ENCODE results near the gene ZNF394. TPM values are rescaled to one million over a fixed set of nuclear protein-coding genes. Genes with fewer than 3 reads are reported as not detected.

Gene ZNF394
- total RNA-seq, 1 donor from 2014 or later = 16.8 TPM

DNA sequence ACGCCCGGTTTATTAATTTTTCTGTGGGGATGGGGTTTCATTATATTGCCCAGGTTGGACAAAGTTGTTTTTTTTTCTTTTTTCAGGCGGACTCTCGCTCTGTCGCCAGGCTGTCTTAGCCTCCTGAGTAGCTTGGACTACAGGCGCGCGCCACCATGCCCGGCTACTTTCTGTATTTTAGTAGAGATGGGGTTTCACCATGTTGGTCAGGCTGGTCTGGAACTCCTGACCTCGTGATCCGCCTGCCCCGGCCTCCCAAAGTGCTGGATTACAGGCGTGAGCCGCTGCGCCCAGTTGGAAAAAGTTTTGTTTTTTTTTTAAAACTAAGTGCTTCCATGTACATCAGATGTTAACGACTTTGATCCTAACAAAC is 542 bp upstream of the ZNF394 start:
- peak overlapping the region; percentile 64 for H2AFZ ChIP-seq (replicated peaks)
- Mint-ChIP-seq H3K27me3 (ENCODE audit: insufficient read depth, low read depth) (peaks cover 4% of the 10 kb centered on the region), H3K4me3 (peak overlapping the region; percentile 100), H3K4me1 (peaks cover 28% of the 10 kb centered on the region), H3K9me3 (no peaks in the 10 kb centered on the region), H3K27ac (peak overlapping the region; percentile 72), H3K36me3 (peaks cover 18% of the 10 kb centered on the region)
- DNase-seq (ENCODE audit: low spot score) = no peak
- H4K20me1 ChIP-seq (ENCODE audit: low read depth) = peaks cover 20% of the 10 kb centered on the region
- H3K27me3 ChIP-seq = no peaks in the 10 kb centered on the region
- H3K9me3 ChIP-seq (ENCODE audit: low read depth) = no peaks in the 10 kb centered on the region
- H3F3A ChIP-seq (ENCODE audit: low read depth) = peaks cover 23% of the 10 kb centered on the region
- peak overlapping the region; percentile 51 for H3K9ac ChIP-seq
- peaks cover 56% of the 10 kb centered on the region for H3K79me2 ChIP-seq (ENCODE audit: low read depth)
- H3K4me2 ChIP-seq = peak overlapping the region; percentile 80
- peaks cover 13% of the 10 kb centered on the region for H3K4me1 ChIP-seq
- peak overlapping the region; percentile 84 for H3K4me3 ChIP-seq
- TF ChIP-seq, protein P1, sequence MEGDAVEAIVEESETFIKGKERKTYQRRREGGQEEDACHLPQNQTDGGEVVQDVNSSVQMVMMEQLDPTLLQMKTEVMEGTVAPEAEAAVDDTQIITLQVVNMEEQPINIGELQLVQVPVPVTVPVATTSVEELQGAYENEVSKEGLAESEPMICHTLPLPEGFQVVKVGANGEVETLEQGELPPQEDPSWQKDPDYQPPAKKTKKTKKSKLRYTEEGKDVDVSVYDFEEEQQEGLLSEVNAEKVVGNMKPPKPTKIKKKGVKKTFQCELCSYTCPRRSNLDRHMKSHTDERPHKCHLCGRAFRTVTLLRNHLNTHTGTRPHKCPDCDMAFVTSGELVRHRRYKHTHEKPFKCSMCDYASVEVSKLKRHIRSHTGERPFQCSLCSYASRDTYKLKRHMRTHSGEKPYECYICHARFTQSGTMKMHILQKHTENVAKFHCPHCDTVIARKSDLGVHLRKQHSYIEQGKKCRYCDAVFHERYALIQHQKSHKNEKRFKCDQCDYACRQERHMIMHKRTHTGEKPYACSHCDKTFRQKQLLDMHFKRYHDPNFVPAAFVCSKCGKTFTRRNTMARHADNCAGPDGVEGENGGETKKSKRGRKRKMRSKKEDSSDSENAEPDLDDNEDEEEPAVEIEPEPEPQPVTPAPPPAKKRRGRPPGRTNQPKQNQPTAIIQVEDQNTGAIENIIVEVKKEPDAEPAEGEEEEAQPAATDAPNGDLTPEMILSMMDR (IDR thresholded peaks at IDR 0.05) = no peak
- TF ChIP-seq EZH2 (IDR thresholded peaks at IDR 0.05) (no peak), EZH2phosphoT487 (IDR thresholded peaks at IDR 0.05) (no peak)
- H3K27ac ChIP-seq = no peak overlapping the region
- H3K36me3 ChIP-seq = no peaks in the 10 kb centered on the region

DNA sequence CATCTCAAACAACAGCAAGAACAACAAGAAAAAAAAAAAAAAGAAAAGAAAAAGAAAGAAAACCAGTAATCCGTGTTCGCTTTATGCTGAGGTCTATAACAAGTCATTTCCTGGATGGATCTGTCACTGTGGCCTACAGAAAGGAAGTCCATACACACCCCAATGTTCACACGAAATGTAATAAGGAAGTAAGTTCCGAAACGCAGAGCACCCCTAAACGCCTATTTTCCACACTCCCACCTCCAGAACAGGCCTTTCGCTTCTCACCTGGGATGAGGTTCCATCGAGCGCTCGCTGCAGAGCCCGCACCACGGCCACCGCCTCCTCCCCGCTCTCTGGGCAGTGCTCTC is 735 bp downstream of the ZNF394 start:
- H3K4me1 Mint-ChIP-seq = peaks cover 25% of the 10 kb centered on the region
- Histone ChIP-seq H3K4me1 (peaks cover 12% of the 10 kb centered on the region), H2AFZ (replicated peaks) (no peak overlapping the region)

DNA sequence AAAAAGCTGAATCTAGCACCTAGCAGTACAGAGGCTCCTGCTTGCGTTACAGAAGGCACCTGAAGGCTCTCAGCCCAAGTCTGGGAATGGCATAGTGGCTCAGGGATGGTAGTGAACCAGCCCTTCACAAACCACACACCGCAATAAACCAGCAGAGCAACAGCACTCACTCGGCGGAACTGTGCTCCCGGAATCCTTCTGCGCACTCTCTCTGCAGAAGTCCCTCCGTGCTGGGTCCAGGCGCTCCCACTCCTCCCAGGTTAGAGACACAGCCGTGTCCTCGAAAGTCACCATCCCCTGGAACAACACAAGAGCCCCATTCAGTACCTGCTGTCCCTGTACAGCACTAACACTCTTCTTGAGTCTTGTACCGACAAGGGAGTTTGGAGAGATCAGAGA is 1.5 kb downstream of the ZNF394 start:
- peaks cover 55% of the 10 kb centered on the region for H3K79me2 ChIP-seq (ENCODE audit: low read depth)
- Mint-ChIP-seq H3K27me3 (ENCODE audit: insufficient read depth, low read depth) (peaks cover under 1% of the 10 kb centered on the region), H3K27ac (peak overlapping the region; percentile 36), H3K36me3 (peaks cover 28% of the 10 kb centered on the region), H3K4me1 (peaks cover 25% of the 10 kb centered on the region), H3K9me3 (peaks cover 12% of the 10 kb centered on the region), H3K4me3 (peak overlapping the region; percentile 100)
- H3F3A ChIP-seq (ENCODE audit: low read depth) = peaks cover 18% of the 10 kb centered on the region
- H3K27me3 ChIP-seq = no peaks in the 10 kb centered on the region
- DNase-seq (ENCODE audit: low spot score) = no peak
- H3K9ac ChIP-seq = peak overlapping the region; percentile 52
- H3K4me1 ChIP-seq = peaks cover 12% of the 10 kb centered on the region
- H3K4me3 ChIP-seq = peak overlapping the region; percentile 84
- H3K27ac ChIP-seq = no peak overlapping the region
- no peaks in the 10 kb centered on the region for H3K9me3 ChIP-seq (ENCODE audit: low read depth)
- H2AFZ ChIP-seq (replicated peaks) = no peak overlapping the region
- H4K20me1 ChIP-seq (ENCODE audit: low read depth) = peaks cover 20% of the 10 kb centered on the region
- TF ChIP-seq EZH2 (IDR thresholded peaks at IDR 0.05) = no peak
- H3K36me3 ChIP-seq = peaks cover 7% of the 10 kb centered on the region
- H3K4me2 ChIP-seq = peak overlapping the region; percentile 80

More for the DNA sequence above, 735 bp downstream of the ZNF394 start:
- peaks cover 55% of the 10 kb centered on the region for H3K79me2 ChIP-seq (ENCODE audit: low read depth)
- DNase-seq (ENCODE audit: low spot score) = no peak
- H3K9ac ChIP-seq = peak overlapping the region; percentile 84
- TF ChIP-seq EZH2 (IDR thresholded peaks at IDR 0.05) (no peak), EZH2phosphoT487 (IDR thresholded peaks at IDR 0.05) (no peak)
- TF ChIP-seq, protein P1 (IDR thresholded peaks at IDR 0.05) = no peak
- no peaks in the 10 kb centered on the region for H3K36me3 ChIP-seq
- H3F3A ChIP-seq (ENCODE audit: low read depth) = peaks cover 18% of the 10 kb centered on the region
- H3K4me3 ChIP-seq = peak overlapping the region; percentile 84
- H4K20me1 ChIP-seq (ENCODE audit: low read depth) = peaks cover 20% of the 10 kb centered on the region
- Mint-ChIP-seq H3K9me3 (peaks cover 4% of the 10 kb centered on the region), H3K27me3 (ENCODE audit: insufficient read depth, low read depth) (no peaks in the 10 kb centered on the region), H3K4me3 (peak overlapping the region; percentile 100), H3K36me3 (peaks cover 20% of the 10 kb centered on the region), H3K27ac (peak overlapping the region; percentile 69)
- H3K9me3 ChIP-seq (ENCODE audit: low read depth) = no peaks in the 10 kb centered on the region
- H3K4me2 ChIP-seq = peak overlapping the region; percentile 80
- no peaks in the 10 kb centered on the region for H3K27me3 ChIP-seq
- H3K27ac ChIP-seq = no peak overlapping the region

DNA sequence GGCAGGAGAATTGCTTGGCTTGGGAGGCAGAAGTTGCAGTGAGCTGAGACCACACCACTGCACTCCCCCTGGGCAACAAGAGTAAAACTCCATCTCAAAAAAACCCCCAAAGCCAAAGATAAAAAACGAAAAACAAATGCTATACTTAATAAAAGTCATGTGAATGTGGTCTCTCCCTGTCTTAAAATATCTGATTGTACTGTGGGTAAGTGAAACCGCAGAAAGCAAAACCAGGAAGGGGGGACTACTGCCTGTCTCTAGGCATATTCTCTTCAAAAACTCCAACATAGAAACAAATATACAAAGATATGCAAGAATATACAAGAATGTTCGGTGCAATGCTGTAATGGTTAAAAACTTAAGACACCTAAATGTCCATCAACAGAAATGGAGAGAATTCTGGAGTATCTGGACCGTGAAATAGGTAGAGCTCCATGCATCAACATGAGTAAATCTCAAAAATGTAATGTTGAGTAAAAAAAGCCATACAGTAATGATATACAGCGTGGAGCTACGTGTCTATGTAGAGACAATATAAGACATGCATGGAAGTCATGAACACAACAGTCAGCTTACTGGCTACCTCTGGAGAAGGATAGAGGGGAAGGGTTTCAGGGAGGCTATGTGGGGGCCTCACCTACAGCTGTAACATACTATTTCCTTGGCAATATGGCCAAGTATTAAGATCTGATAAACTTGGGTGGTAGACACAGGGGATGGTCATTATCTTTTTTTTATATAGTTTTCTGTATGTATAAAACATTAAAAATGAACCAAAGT is 2.1 kb downstream of the ZNF394 start:
- Histone ChIP-seq H3K27ac (no peak overlapping the region), H2AFZ (replicated peaks) (no peak overlapping the region), H4K20me1 (ENCODE audit: low read depth) (peaks cover 20% of the 10 kb centered on the region), H3K27me3 (no peaks in the 10 kb centered on the region), H3K9ac (peak overlapping the region; percentile 43), H3K4me3 (peak overlapping the region; percentile 84), H3K4me2 (peak overlapping the region; percentile 80), H3K79me2 (ENCODE audit: low read depth) (peaks cover 55% of the 10 kb centered on the region), H3K36me3 (peaks cover 12% of the 10 kb centered on the region), H3K9me3 (ENCODE audit: low read depth) (no peaks in the 10 kb centered on the region), H3F3A (ENCODE audit: low read depth) (peaks cover 18% of the 10 kb centered on the region), H3K4me1 (peaks cover 12% of the 10 kb centered on the region)
- DNase-seq (ENCODE audit: low spot score) = no peak
- Mint-ChIP-seq H3K4me3 (peak overlapping the region; percentile 100), H3K9me3 (peaks cover 16% of the 10 kb centered on the region), H3K4me1 (peaks cover 25% of the 10 kb centered on the region), H3K27ac (no peak overlapping the region), H3K36me3 (peaks cover 34% of the 10 kb centered on the region), H3K27me3 (ENCODE audit: insufficient read depth, low read depth) (peaks cover 3% of the 10 kb centered on the region)
- no peak for TF ChIP-seq EZH2 (IDR thresholded peaks at IDR 0.05)
- TF ChIP-seq EZH2phosphoT487 (IDR thresholded peaks at IDR 0.05) = no peak
- TF ChIP-seq, protein P1 (IDR thresholded peaks at IDR 0.05) = no peak
